H9 (cell line): ENCODE data around the gene NPAS1. TPM values are rescaled to one million over a fixed set of nuclear protein-coding genes. Genes with fewer than 3 reads are reported as not detected.
A peak's percentile ranks its signal among the peaks of the same experiment; 100 is the strongest.

Experiments used
- DNase-seq: peaks from one replicate; pipeline ENCODE4 v3.0.0-alpha.2; 2017
- H2AFZ ChIP-seq: one replicate; pipeline ENCODE4 v1.6.1; 2013; ENCODE audit warnings: mild to moderate bottlenecking, low read length, control low read depth, moderate library complexity
- H2AK5ac ChIP-seq: 2 replicates; pipeline ENCODE4 v1.6.1; 2013; ENCODE audit warnings: low read length, control low read depth, mixed read lengths; ENCODE audit not compliant: insufficient read length
- H2BK120ac ChIP-seq: one replicate; pipeline ENCODE4 v1.6.1; 2013; ENCODE audit warnings: low read depth, mild to moderate bottlenecking, low read length, control low read depth, inconsistent platforms; ENCODE audit not compliant: poor library complexity, severe bottlenecking
- H2BK12ac ChIP-seq: 2 replicates; pipeline ENCODE4 v1.6.1; 2013; ENCODE audit warnings: low read length, control low read depth, mixed read lengths, low read depth; ENCODE audit not compliant: insufficient read length
- H2BK15ac ChIP-seq: 2 replicates; pipeline ENCODE4 v1.6.1; 2013; ENCODE audit warnings: low read depth, low read length, control low read depth
- H2BK20ac ChIP-seq: one replicate; pipeline ENCODE4 v1.6.1; 2013; ENCODE audit warnings: low read depth, mild to moderate bottlenecking, low read length, control low read depth, inconsistent platforms; ENCODE audit not compliant: poor library complexity, severe bottlenecking
- H2BK5ac ChIP-seq: 2 replicates; pipeline ENCODE4 v1.6.1; 2013; ENCODE audit warnings: low read length, control low read depth, mixed read lengths; ENCODE audit not compliant: insufficient read length
- H3K14ac ChIP-seq: 2 replicates; pipeline ENCODE4 v1.6.1; 2013; ENCODE audit warnings: low read length, control low read depth; ENCODE audit not compliant: insufficient read depth
- H3K18ac ChIP-seq: 2 replicates; pipeline ENCODE4 v1.6.1; 2013; ENCODE audit warnings: low read depth, mild to moderate bottlenecking, mixed read lengths, low read length, control low read depth; ENCODE audit not compliant: insufficient read length
- H3K23ac ChIP-seq: 2 replicates; pipeline ENCODE4 v1.6.1; 2013; ENCODE audit warnings: low read length, control low read depth, mixed read lengths, low read depth; ENCODE audit not compliant: insufficient read length
- H3K23me2 ChIP-seq: 2 replicates; pipeline ENCODE4 v1.6.1; 2013; ENCODE audit warnings: low read depth, mild to moderate bottlenecking, mixed read lengths, low read length, control low read depth; ENCODE audit not compliant: insufficient read length, poor library complexity, severe bottlenecking
- H3K27ac ChIP-seq: 2 replicates; pipeline ENCODE4 v1.5.1; 2013; ENCODE audit warnings: low read length, control low read depth, mixed read lengths, low read depth; ENCODE audit not compliant: insufficient read length
- H3K27me3 ChIP-seq: 2 replicates; pipeline ENCODE4 v1.6.1; 2013; ENCODE audit warnings: low read length, control low read depth, inconsistent platforms; ENCODE audit not compliant: insufficient read depth
- H3K4ac ChIP-seq: 2 replicates; pipeline ENCODE4 v1.6.1; 2013; ENCODE audit warnings: low read depth, mild to moderate bottlenecking, control low read depth, inconsistent platforms, low read length, moderate library complexity
- H3K4me1 ChIP-seq: 2 replicates; pipeline ENCODE4 v1.6.1; 2013; ENCODE audit warnings: low read length, control low read depth, inconsistent platforms; ENCODE audit not compliant: insufficient read depth
- H3K4me2 ChIP-seq: 2 replicates; pipeline ENCODE4 v1.6.1; 2013; ENCODE audit warnings: low read length, control low read depth, mixed read lengths; ENCODE audit not compliant: insufficient read length, insufficient read depth
- H3K56ac ChIP-seq: 2 replicates; pipeline ENCODE4 v1.6.1; 2013; ENCODE audit warnings: low read depth, mild to moderate bottlenecking, mixed read lengths, low read length, control low read depth; ENCODE audit not compliant: insufficient read length
- H3K79me1 ChIP-seq: 2 replicates; pipeline ENCODE4 v1.6.1; 2013; ENCODE audit warnings: low read depth, mild to moderate bottlenecking, moderate library complexity, low read length, control low read depth, inconsistent platforms; ENCODE audit not compliant: insufficient read depth, poor library complexity, severe bottlenecking
- H3K79me2 ChIP-seq: 2 replicates; pipeline ENCODE4 v1.6.1; 2013; ENCODE audit warnings: low read length, control low read depth, inconsistent platforms; ENCODE audit not compliant: insufficient read depth
- H3K9ac ChIP-seq: 2 replicates; pipeline ENCODE4 v1.6.1; 2013; ENCODE audit warnings: low read length, control low read depth, mixed read lengths; ENCODE audit not compliant: insufficient read length; ENCODE audit errors: extremely low read depth
- H3K9me3 ChIP-seq: one replicate; pipeline ENCODE4 v1.6.1; 2013; ENCODE audit warnings: low read depth, low read length, inconsistent platforms; ENCODE audit not compliant: control insufficient read depth
- H3T11ph ChIP-seq: one replicate; pipeline ENCODE4 v1.6.1; 2013; ENCODE audit warnings: mild to moderate bottlenecking, low read length, control low read depth, inconsistent platforms
- H4K20me1 ChIP-seq: one replicate; pipeline ENCODE4 v1.6.1; 2013; ENCODE audit not compliant: control insufficient read depth, insufficient read length, insufficient read depth
- H4K5ac ChIP-seq: 2 replicates; pipeline ENCODE4 v1.6.1; 2013; ENCODE audit warnings: low read depth, mild to moderate bottlenecking, mixed read lengths, low read length, control low read depth; ENCODE audit not compliant: insufficient read length
- H4K8ac ChIP-seq: replicated peaks from 2 replicates; pipeline ENCODE4 v1.6.1; 2013; ENCODE audit warnings: low read length, control low read depth, mixed read lengths, low read depth; ENCODE audit not compliant: insufficient read length
- H4K91ac ChIP-seq: 2 replicates; pipeline ENCODE4 v1.6.1; 2013; ENCODE audit warnings: low read depth, mild to moderate bottlenecking, moderate library complexity, mixed read lengths, low read length, control low read depth; ENCODE audit not compliant: insufficient read length
- H3K27ac Mint-ChIP-seq, 3 experiments: 2 replicates in 2 of 3; 3 replicates in 1 of 3; pipeline ENCODE4 v1.8.0; 2020 to 2021; ENCODE audit warnings: mixed read lengths in 3 of 3, mild to moderate bottlenecking in 1 of 3, moderate library complexity in 1 of 3
- H3K27me3 Mint-ChIP-seq: 2 replicates; pipeline ENCODE4 v1.8.0; 2021; ENCODE audit warnings: low read depth, mild to moderate bottlenecking, moderate library complexity, mixed read lengths
- H3K36me3 Mint-ChIP-seq, 3 experiments: 2 replicates in 2 of 3; 3 replicates in 1 of 3; pipeline ENCODE4 v1.8.0; 2020 to 2021; ENCODE audit warnings: low read depth in 3 of 3, mixed read lengths in 3 of 3; ENCODE audit not compliant: insufficient read depth in 1 of 3
- H3K4me1 Mint-ChIP-seq, 2 experiments: 2 replicates each; pipeline ENCODE4 v1.8.0; 2020; ENCODE audit warnings: mixed read lengths in 2 of 2
- H3K4me3 Mint-ChIP-seq, 2 experiments: 2 replicates in 1 of 2; 3 replicates in 1 of 2; pipeline ENCODE4 v1.8.0; 2020 to 2021; ENCODE audit warnings: mild to moderate bottlenecking in 2 of 2, mixed read lengths in 2 of 2, moderate library complexity in 1 of 2
- H3K9me3 Mint-ChIP-seq, 2 experiments: 2 replicates in 1 of 2; 3 replicates in 1 of 2; pipeline ENCODE4 v1.8.0; 2020; ENCODE audit warnings: mild to moderate bottlenecking in 2 of 2, mixed read lengths in 2 of 2, moderate library complexity in 1 of 2
- WGBS: extraction: QIAGEN DNeasy Blood & Tissue Kit; methylation state at CpG from one replicate; pipeline ENCODE4 v1.1.7; 2013; ENCODE audit warnings: missing lambda C conversion rate, low lambda C conversion rate, mixed read lengths; ENCODE audit not compliant: insufficient read length; ENCODE audit errors: extremely low coverage; 5-methylcytosine and 5-hydroxymethylcytosine counted together
- total RNA-seq: library from RNA; stranded (reverse); gene quantifications from 2 replicates; pipeline ENCODE4 v1.2.1, GENCODE V29; 2021
- TF ChIP-seq, protein P1 (sequence below): fragments of 200-600 bp; sonication (generic); conservative IDR thresholded peaks from 3 replicates; pipeline ENCODE4 v1.8.0; 2021; ENCODE audit warnings: antibody characterized with exemption, mild to moderate bottlenecking

Gene NPAS1
- total RNA-seq, 1 experiment from 2014 or later, result 17.8 TPM

DNA sequence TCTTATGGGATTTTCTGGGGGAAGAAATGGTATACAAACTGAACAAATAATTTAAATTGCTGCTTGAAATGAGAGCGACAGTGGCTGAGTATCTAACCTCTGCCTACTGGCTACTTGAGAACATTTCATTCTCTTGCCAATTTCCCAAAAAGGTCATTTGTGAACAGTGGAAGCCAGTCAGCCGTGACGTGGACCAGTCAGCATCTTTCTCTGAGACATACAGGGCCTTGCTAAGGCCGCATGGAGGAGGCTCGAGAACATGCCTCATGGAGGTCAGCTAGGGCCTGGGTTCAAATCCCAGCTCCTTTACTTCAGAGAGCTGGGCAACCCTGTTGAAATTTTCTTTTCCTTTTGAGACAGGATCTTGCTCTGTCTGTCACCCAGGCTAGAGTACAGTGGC is 73.6 kb downstream of the NPAS1 start:
- Histone ChIP-seq H2BK15ac (no peak overlapping the region), H3K4ac (no peak overlapping the region), H4K8ac (no peak overlapping the region), H2BK5ac (no peak overlapping the region), H3K79me2 (peaks cover 4% of the 10 kb centered on the region; the same call in 1 of the 2 replicates), H2BK12ac (no peak overlapping the region), H3K23me2 (no peaks in the 10 kb centered on the region), H3K4me2 (no peak overlapping the region), H3K14ac (no peak overlapping the region), H4K91ac (no peak overlapping the region), H3K27ac (no peak overlapping the region), H2AK5ac (no peak overlapping the region), H3K56ac (no peak overlapping the region), H2AFZ (no peak overlapping the region), H3K23ac (no peak overlapping the region), H3K18ac (no peak overlapping the region), H2BK120ac (no peak overlapping the region), H3T11ph (no peak overlapping the region), H3K4me1 (no peaks in the 10 kb centered on the region; the same call in 1 of the 2 replicates), H4K20me1 (no peaks in the 10 kb centered on the region), H3K27me3 (no peaks in the 10 kb centered on the region), H2BK20ac (no peak overlapping the region), H3K79me1 (peaks cover 7% of the 10 kb centered on the region), H3K9ac (no peak overlapping the region), H4K5ac (no peak overlapping the region), H3K9me3 (no peaks in the 10 kb centered on the region)
- Mint-ChIP-seq H3K27ac (peak overlapping the region in 1 of 3 experiments; percentile 55; a peak in 1 of 7 replicates), H3K36me3 (peaks cover 37 to 68% (median 57%) of the 10 kb centered on the region in 3 experiments), H3K4me3 (no peak overlapping the region), H3K27me3 (no peaks in the 10 kb centered on the region), H3K4me1 (peaks cover 24 to 32% of the 10 kb centered on the region in 2 experiments), H3K9me3 (no peaks in the 10 kb centered on the region)
- DNase-seq, result no peak
- WGBS, result no CpG with 5 or more reads among the region's 5 CpGs
- TF ChIP-seq, protein P1, sequence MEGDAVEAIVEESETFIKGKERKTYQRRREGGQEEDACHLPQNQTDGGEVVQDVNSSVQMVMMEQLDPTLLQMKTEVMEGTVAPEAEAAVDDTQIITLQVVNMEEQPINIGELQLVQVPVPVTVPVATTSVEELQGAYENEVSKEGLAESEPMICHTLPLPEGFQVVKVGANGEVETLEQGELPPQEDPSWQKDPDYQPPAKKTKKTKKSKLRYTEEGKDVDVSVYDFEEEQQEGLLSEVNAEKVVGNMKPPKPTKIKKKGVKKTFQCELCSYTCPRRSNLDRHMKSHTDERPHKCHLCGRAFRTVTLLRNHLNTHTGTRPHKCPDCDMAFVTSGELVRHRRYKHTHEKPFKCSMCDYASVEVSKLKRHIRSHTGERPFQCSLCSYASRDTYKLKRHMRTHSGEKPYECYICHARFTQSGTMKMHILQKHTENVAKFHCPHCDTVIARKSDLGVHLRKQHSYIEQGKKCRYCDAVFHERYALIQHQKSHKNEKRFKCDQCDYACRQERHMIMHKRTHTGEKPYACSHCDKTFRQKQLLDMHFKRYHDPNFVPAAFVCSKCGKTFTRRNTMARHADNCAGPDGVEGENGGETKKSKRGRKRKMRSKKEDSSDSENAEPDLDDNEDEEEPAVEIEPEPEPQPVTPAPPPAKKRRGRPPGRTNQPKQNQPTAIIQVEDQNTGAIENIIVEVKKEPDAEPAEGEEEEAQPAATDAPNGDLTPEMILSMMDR, result no peak
